ENCODE measurements around the gene MTMR12.

Gene MTMR12

GRCh38 chr5:32197032-32197431, 115.7 kb downstream of the MTMR12 start:
- DNase-seq (ENCODE audit: low read depth in 2 of 2), result no peak

GRCh38 chr5:32195265-32195664, 117.5 kb downstream of the MTMR12 start:
- DNase-seq (ENCODE audit: low read depth in 2 of 2), result no peak

DNA sequence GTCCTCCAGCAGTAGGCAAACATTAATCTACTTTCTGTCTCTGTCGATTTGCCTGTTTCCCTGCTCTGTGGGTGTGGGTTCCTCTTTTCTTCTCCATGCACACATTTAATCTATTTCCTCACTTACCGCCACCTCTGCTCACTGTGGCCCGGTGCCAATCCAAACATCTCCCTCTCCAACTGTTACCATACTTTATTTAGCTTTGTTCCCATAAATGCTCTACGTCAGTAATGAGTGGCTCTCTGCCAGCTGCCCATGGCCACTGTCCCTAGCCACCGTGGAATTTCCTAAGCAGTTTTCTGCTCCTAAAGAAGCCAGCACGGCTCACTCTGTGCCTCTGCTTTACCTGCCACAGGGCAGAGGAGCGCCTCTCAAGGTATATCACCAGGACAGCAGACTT, 119.1 kb downstream of the MTMR12 start:
- no peak for DNase-seq (ENCODE audit: low read depth in 2 of 2)

DNA sequence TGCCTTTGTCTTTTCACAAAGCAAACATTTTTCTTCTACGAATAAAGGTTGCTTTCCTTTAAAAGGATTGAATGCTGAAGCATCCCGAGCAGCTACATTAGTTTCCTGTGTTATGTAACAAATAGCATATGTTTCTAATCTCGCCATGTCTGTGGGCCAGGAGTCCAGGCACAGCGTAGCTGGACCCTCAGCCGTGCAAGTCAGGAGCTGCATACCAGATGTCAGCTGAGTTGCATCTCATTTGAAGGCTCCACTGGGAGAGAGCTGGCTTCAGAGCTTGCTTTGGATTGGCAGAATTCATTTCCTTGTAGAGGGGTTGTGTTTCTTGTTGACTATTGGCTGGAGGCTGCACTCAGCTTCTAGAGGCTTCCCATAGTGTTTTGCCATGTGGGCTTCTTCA, 122.6 kb downstream of the MTMR12 start:
- DNase-seq (ENCODE audit: low read depth in 2 of 2), result no peak

DNA sequence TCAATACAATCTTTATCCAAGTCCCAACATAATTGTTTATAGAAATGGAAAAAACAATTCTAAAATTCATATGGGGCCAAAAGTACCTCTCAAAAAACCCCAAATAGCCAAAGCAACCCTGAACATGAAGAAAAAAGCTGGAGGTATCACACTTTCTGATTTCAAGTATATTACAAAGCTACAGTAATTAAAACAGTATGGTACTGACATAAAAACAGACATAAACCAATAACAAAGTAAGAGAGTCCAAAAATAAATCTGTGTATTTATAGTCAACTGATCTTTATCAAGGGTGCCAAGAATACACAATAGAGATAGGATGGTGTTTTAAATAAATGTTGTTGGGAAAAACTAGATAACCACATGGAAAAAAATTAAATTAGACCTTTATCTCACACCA, 125.1 kb downstream of the MTMR12 start:
- no peak for DNase-seq (ENCODE audit: low read depth in 2 of 2)

DNA sequence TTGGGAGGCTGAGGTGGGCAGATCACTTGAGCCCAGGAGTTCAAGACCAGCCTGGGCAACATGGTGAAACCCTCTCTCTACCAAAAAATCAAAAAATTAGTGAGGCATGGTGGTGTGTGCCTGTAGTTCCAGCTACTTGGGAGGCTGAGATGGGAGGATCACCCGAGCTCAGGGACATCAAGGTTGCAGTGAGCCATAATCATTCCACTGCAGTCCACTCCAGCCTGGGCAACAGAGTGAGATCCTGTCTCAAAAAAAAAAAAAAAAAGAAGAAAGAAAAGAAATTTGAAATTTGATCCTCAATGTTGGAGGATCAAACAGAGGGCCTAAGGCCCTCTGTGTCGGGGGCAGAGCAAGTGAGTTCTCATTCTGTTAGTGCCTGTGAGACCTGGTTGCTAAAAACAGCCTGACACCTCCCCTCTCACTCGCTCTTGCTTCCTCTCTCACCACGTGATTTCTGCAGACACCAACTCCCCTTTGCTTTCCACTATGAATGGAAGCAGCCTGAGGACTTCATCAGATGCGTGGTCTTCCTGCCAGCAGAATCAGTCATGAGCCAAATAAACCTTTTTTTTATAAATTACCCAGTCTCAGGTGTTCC, 130.2 kb downstream of the MTMR12 start:
- no peak for DNase-seq (ENCODE audit: low read depth in 2 of 2)

All from stimulated activated CD8-positive, alpha-beta memory T cell treated with anti-CD3 and anti-CD28 coated beads, Interleukin-7, amount 100 ng/mL, for 4 hours (primary cell).